Uterus (tissue), 4 donors: Measurements from ENCODE around the gene CDKAL1. TPM values are rescaled to one million over a fixed set of nuclear protein-coding genes. Genes with fewer than 3 reads are reported as not detected.

Experiments used
- DNase-seq, 2 donors: peaks; one replicate each; pipeline ENCODE4 v3.0.0-alpha.2; 2019 to 2020
- H3K27ac ChIP-seq, 2 donors: fragments of 200-600 bp; sonication (generic); 1 replicate in 1 of 2; 2 replicates in 1 of 2; pipeline ENCODE4 v1.5.1; 2016 to 2018
- H3K27me3 ChIP-seq, 2 donors: fragments of 200-600 bp; sonication (generic); one replicate each; pipeline ENCODE4 v1.5.1; 2018 to 2019; ENCODE audit warnings: control low read depth in 1 of 2
- H3K36me3 ChIP-seq, 2 donors: fragments of 200-600 bp; sonication (generic); one replicate each; pipeline ENCODE4 v1.5.1; 2019; ENCODE audit warnings: control low read depth in 1 of 2
- H3K4me1 ChIP-seq, 2 donors: fragments of 200-600 bp; sonication (generic); one replicate each; pipeline ENCODE4 v1.5.1; 2018 to 2019; ENCODE audit warnings: control low read depth in 1 of 2
- H3K4me3 ChIP-seq, 2 donors: fragments of 200-600 bp; sonication (generic); 1 replicate in 1 of 2; 2 replicates in 1 of 2; pipeline ENCODE4 v1.5.1; 2018 to 2019; ENCODE audit warnings: mild to moderate bottlenecking in 1 of 2
- H3K9me3 ChIP-seq, 2 donors: fragments of 200-600 bp; sonication (generic); one replicate each; pipeline ENCODE4 v1.5.1; 2019; ENCODE audit warnings: control low read depth in 1 of 2
- CTCF ChIP-seq, 4 experiments: fragments of 200-600 bp in 2 of 4; fragments of 450-650 bp in 2 of 4; sonication (generic) in 2 of 4; IDR thresholded peaks; one replicate each; pipeline ENCODE4 v1.5.1; 2016 to 2019; ENCODE audit warnings: antibody characterized with exemption in 4 of 4, mild to moderate bottlenecking in 2 of 4, moderate library complexity in 1 of 4
- POLR2A ChIP-seq, 2 donors: fragments of 450-650 bp; IDR thresholded peaks; one replicate each; pipeline ENCODE4 v1.6.1; 2016; ENCODE audit warnings: antibody characterized with exemption in 2 of 2, mild to moderate bottlenecking in 1 of 2, moderate library complexity in 1 of 2
- intact Hi-C: fragments of 100-400 bp; cut with DNase I; formaldehyde crosslinking; loops from one replicate; pipeline ENCODE4 v1.15.1; 2023; ENCODE audit warnings: low total_unique reads
- total RNA-seq, 4 donors: library from RNA; depleted of rRNA in 3 of 4; stranded (reverse); fragments of >200 nt in 3 of 4; gene quantifications; one replicate each; pipeline versions ENCODE4 v1.1.0 to v1.2.4, GENCODE V29; 2014 to 2023
- donor health status: DM: yes; HTN: yes; CAD: no.

The CDKAL1 gene
- total RNA-seq, 4 donors from 2014 or later = 5.0 to 51.7 (median 18.9) TPM

GRCh38 chr6:20954315-20954714 lies 420.1 kb downstream of the CDKAL1 start:
- H3K4me3 ChIP-seq = no peak overlapping the region
- intact Hi-C loops = no loop called here
- H3K9me3 ChIP-seq = no peaks in the 10 kb centered on the region

GRCh38 chr6:20955131-20955530 lies 420.9 kb downstream of the CDKAL1 start:
- TF ChIP-seq POLR2A (IDR thresholded peaks at IDR 0.05) = no peak
- no peak for TF ChIP-seq CTCF (IDR thresholded peaks at IDR 0.05)
- Histone ChIP-seq H3K27me3 (no peaks in the 10 kb centered on the region), H3K27ac (no peak overlapping the region), H3K9me3 (no peaks in the 10 kb centered on the region), H3K4me1 (no peaks in the 10 kb centered on the region), H3K4me3 (no peak overlapping the region), H3K36me3 (no peaks in the 10 kb centered on the region)
- intact Hi-C loops = no loop called here
- no peak for DNase-seq

More at GRCh38 chr6:20954315-20954714, 420.1 kb downstream of the CDKAL1 start:
- no peak for TF ChIP-seq CTCF (IDR thresholded peaks at IDR 0.05)
- no peak for TF ChIP-seq POLR2A (IDR thresholded peaks at IDR 0.05)
- H3K36me3 ChIP-seq = no peaks in the 10 kb centered on the region
- DNase-seq = no peak
- H3K4me1 ChIP-seq = no peaks in the 10 kb centered on the region
- H3K27me3 ChIP-seq = no peaks in the 10 kb centered on the region
- H3K27ac ChIP-seq = no peak overlapping the region

- no peaks in the 10 kb centered on the region for H3K4me1 ChIP-seq
- H3K27me3 ChIP-seq = no peaks in the 10 kb centered on the region
- H3K4me3 ChIP-seq = no peak overlapping the region
- no peak for TF ChIP-seq POLR2A (IDR thresholded peaks at IDR 0.05)
- no peak for TF ChIP-seq CTCF (IDR thresholded peaks at IDR 0.05)
- H3K36me3 ChIP-seq = no peaks in the 10 kb centered on the region
- no peak for DNase-seq
- no peaks in the 10 kb centered on the region for H3K9me3 ChIP-seq
- no peak overlapping the region for H3K27ac ChIP-seq
- intact Hi-C loops = no loop called here
Measured at GRCh38 chr6:20955751-20956150, 421.5 kb downstream of the CDKAL1 start.

- no peak overlapping the region for H3K4me3 ChIP-seq
- DNase-seq = no peak
- no peaks in the 10 kb centered on the region for H3K27me3 ChIP-seq
- TF ChIP-seq CTCF (IDR thresholded peaks at IDR 0.05) (no peak), POLR2A (IDR thresholded peaks at IDR 0.05) (no peak)
- H3K36me3 ChIP-seq = no peaks in the 10 kb centered on the region
- H3K9me3 ChIP-seq = no peaks in the 10 kb centered on the region
- no peak overlapping the region for H3K27ac ChIP-seq
- intact Hi-C loops = no loop called here
- no peaks in the 10 kb centered on the region for H3K4me1 ChIP-seq
Measured at GRCh38 chr6:20960067-20960466, 425.8 kb downstream of the CDKAL1 start.

- Histone ChIP-seq H3K27me3 (no peaks in the 10 kb centered on the region), H3K9me3 (peaks cover 0 to 4% of the 10 kb centered on the region in 2 donors), H3K36me3 (no peaks in the 10 kb centered on the region), H3K27ac (no peak overlapping the region), H3K4me1 (no peaks in the 10 kb centered on the region), H3K4me3 (no peak overlapping the region)
- DNase-seq = no peak
- TF ChIP-seq CTCF (IDR thresholded peaks at IDR 0.05) (no peak), POLR2A (IDR thresholded peaks at IDR 0.05) (no peak)
- intact Hi-C loops = no loop called here
Measured at GRCh38 chr6:20965276-20965675, 431.0 kb downstream of the CDKAL1 start.
